GM13976 (cell line): Measurements from ENCODE around the gene CYP4F3.
"Not testable (repeated sequence)": the region's sequence is repeated elsewhere in the genome, so short reads cannot be mapped to it uniquely, and the experiment has no call there.

Source experiments
- DNase-seq: peaks from one replicate; pipeline ENCODE4 v3.0.0; 2012; ENCODE audit warnings: low spot score
- CTCF ChIP-seq: IDR thresholded peaks from 2 replicates; pipeline ENCODE4 v1.5.1; 2012; ENCODE audit warnings: borderline replicate concordance, mild to moderate bottlenecking; ENCODE audit not compliant: insufficient read depth; ENCODE audit errors: extremely low read depth, missing control alignments, control extremely low read depth
- in situ Hi-C: fragments of 300-500 bp; cut with MboI; formaldehyde crosslinking; loops from one replicate; pipeline ENCODE4 v1.12.0; 2022; ENCODE audit warnings: low sequenced_read_pairs, mixed read lengths, inconsistent platforms; ENCODE audit not compliant: unreplicated experiment

CYP4F3 gene

GRCh38 chr19:15679089-15679488 is 38.4 kb downstream of the CYP4F3 start:
- in situ Hi-C loops, result loop anchor here (5.0 kb wide), 1 partner anchor 98 kb away; no protein-coding TSS in a partner anchor
- DNase-seq, result no peak
- TF ChIP-seq CTCF, result no peak

GRCh38 chr19:15679865-15680264 is 39.2 kb downstream of the CYP4F3 start:
- not testable (repeated sequence) for DNase-seq
- in situ Hi-C loops, result loop anchor here (5.0 kb wide), 1 partner anchor 97 kb away; no protein-coding TSS in a partner anchor

GRCh38 chr19:15680478-15681322 is 40.0 kb downstream of the CYP4F3 start:
- in situ Hi-C loops, result no loop called here
- no peak for TF ChIP-seq CTCF
- DNase-seq, result no peak

- no peak for DNase-seq
- no peak for TF ChIP-seq CTCF
- in situ Hi-C loops, result no loop called here
These were observed 42.7 kb downstream of the CYP4F3 start for GRCh38 chr19:15683411-15683810.

GRCh38 chr19:15684828-15685227 is 44.1 kb downstream of the CYP4F3 start:
- no peak for DNase-seq
- in situ Hi-C loops, result no loop called here

GRCh38 chr19:15696654-15697194 is 56.0 kb downstream of the CYP4F3 start:
- in situ Hi-C loops, result no loop called here
- DNase-seq, result no peak
- TF ChIP-seq CTCF, result no peak

More at GRCh38 chr19:15684828-15685227, 44.1 kb downstream of the CYP4F3 start:
- no peak for TF ChIP-seq CTCF
